GM12801 (cell line): ENCODE results near the gene PADI1.

Source experiments
- CTCF ChIP-seq: IDR thresholded peaks from one replicate; pipeline ENCODE4 v1.5.1; 2011; ENCODE audit warnings: control low read depth; ENCODE audit not compliant: insufficient read length; ENCODE audit errors: extremely low read depth

PADI1 gene

GRCh38 chr1:17163371-17163770 lies 41.6 kb upstream of the PADI1 start:
- TF ChIP-seq CTCF = no peak

GRCh38 chr1:17163789-17164666 lies 40.9 kb upstream of the PADI1 start:
- no peak for TF ChIP-seq CTCF

- TF ChIP-seq CTCF = no peak
Observed at GRCh38 chr1:17165823-17166222, 39.1 kb upstream of the PADI1 start.

GRCh38 chr1:17167041-17167785 lies 37.7 kb upstream of the PADI1 start:
- TF ChIP-seq CTCF = no peak

GRCh38 chr1:17167786-17168090 lies 37.2 kb upstream of the PADI1 start:
- TF ChIP-seq CTCF = no peak

- no peak for TF ChIP-seq CTCF
Observed at GRCh38 chr1:17168091-17168876, 36.6 kb upstream of the PADI1 start.

GRCh38 chr1:17170571-17170970 lies 34.4 kb upstream of the PADI1 start:
- TF ChIP-seq CTCF = no peak
